GM23338 (cell line): Measurements from ENCODE around the gene AP3D1.

ENCODE experiments used
- CTCF ChIP-seq, 2 experiments: fragments of 200-600 bp in 1 of 2; sonication (generic) in 1 of 2; conservative IDR thresholded peaks; 2 replicates each; pipeline versions ENCODE4 v1.5.1 to v1.6.1; 2016 to 2017; ENCODE audit warnings: antibody characterized with exemption in 2 of 2, low read depth in 2 of 2, mild to moderate bottlenecking in 2 of 2, moderate library complexity in 1 of 2
- EZH2 ChIP-seq: fragments of 200-600 bp; sonication (generic); IDR thresholded peaks from one replicate; pipeline ENCODE4 v1.8.0; 2017; ENCODE audit warnings: antibody characterized with exemption, mild to moderate bottlenecking, low read depth; ENCODE audit not compliant: unreplicated experiment
- EZH2phosphoT487 ChIP-seq: fragments of 200-600 bp; sonication (generic); IDR thresholded peaks from one replicate; pipeline ENCODE4 v1.8.1; 2018; ENCODE audit warnings: antibody characterized with exemption; ENCODE audit not compliant: unreplicated experiment
- POLR2AphosphoS5 ChIP-seq: IDR thresholded peaks from 2 replicates; pipeline ENCODE4 v1.6.1; 2016; ENCODE audit warnings: antibody characterized with exemption, low read depth
- REST ChIP-seq: IDR thresholded peaks from one replicate; pipeline ENCODE4 v1.6.1; 2018; ENCODE audit warnings: antibody characterized with exemption; ENCODE audit not compliant: unreplicated experiment

- TF ChIP-seq EZH2phosphoT487 = no peak
- TF ChIP-seq CTCF (conservative IDR thresholded peaks at IDR 0.05; ENCODE audit: low read depth in 2 of 2) = no peak
- TF ChIP-seq EZH2 = no peak
- TF ChIP-seq POLR2AphosphoS5 = no peak
- no peak for TF ChIP-seq REST
Measured at GRCh38 chr19:2122982-2123381, 28.4 kb downstream of the AP3D1 start.
